ENCODE results near the gene EFHC1. TPM values are rescaled to one million over a fixed set of nuclear protein-coding genes. Genes with fewer than 3 reads are reported as not detected.

Gene EFHC1
- total and polyA plus RNA-seq, 2 of the 13 experiments (the other 11 are each of a cell fraction or from before 2014, with no cell fraction given) = 23.4 to 29.5 TPM

- peak; percentile 25; the same call in 1 of the 2 replicates for TF ChIP-seq ZNF687 (CRISPR knock-in tag; IDR thresholded peaks at IDR 0.05)
Measured at GRCh38 chr6:52522151-52522626, 102.0 kb downstream of the EFHC1 start (continued).

GRCh38 chr6:52522655-52523054 is 102.5 kb downstream of the EFHC1 start:
- DNase-seq (ENCODE audit: low spot score) = no peak
- peaks cover 50% of the 10 kb centered on the region for H3K79me2 ChIP-seq (ENCODE audit: insufficient read depth, low read length)
- no peaks in the 10 kb centered on the region for H3K9me3 ChIP-seq (ENCODE audit: low read length)
- FAIRE-seq = peak; percentile 46
- TF ChIP-seq ZBTB38 (CRISPR knock-in tag; IDR thresholded peaks at IDR 0.05) = peak; percentile 37; the same call in 1 of the 2 replicates
- 0 out of 2 replicates have a peak, but pooled peaks have one; percentile 24 for TF ChIP-seq ZNF605 (CRISPR knock-in tag; IDR thresholded peaks at IDR 0.05)
- no peak for TF ChIP-seq TCF7 (IDR thresholded peaks at IDR 0.05; ENCODE audit: low read depth)
- no peak for TF ChIP-seq ZNF34 (CRISPR knock-in tag; IDR thresholded peaks at IDR 0.05; ENCODE audit: borderline replicate concordance)
- peak; percentile 26; the same call in 1 of the 2 replicates for TF ChIP-seq FOSL2 (CRISPR knock-in tag; IDR thresholded peaks at IDR 0.05)
- 0 out of 2 replicates have a peak, but pooled peaks have one; percentile 29 for TF ChIP-seq ZBTB33 (CRISPR knock-in tag; IDR thresholded peaks at IDR 0.05)
- H2AFZ ChIP-seq (ENCODE audit: low read length) = no peak overlapping the region
- WGBS (ENCODE audit: low lambda C conversion rate) = 89% methylated on average over 3 of the region's 3 CpGs
- no peak overlapping the region for H3K4me3 ChIP-seq (replicated peaks in 1 of 3; ENCODE audit: insufficient read depth in 1 of 3, low read depth in 2 of 3, low read length in 3 of 3)
- ChIA-PET POLR2A (interaction anchor here (2.2 kb wide), 1 partner anchor 21 kb away, joined by 8 read pairs; no protein-coding TSS in a partner anchor), CTCF (ENCODE audit: low intra/inter-chr PET ratio, low total read pairs) (no interaction called here)
- in situ Hi-C loops (cut with HindIII; ENCODE audit: extremely low pct_ligation_motif_present, low pct_unique_long_range_greater_than_20kb) (no loop called here), intact Hi-C loops (cut with micrococcal nuclease; ENCODE audit: unreplicated experiment) (no loop called here)
- no peaks in the 10 kb centered on the region for H3K27me3 ChIP-seq (ENCODE audit: control insufficient read depth in 1 of 2, insufficient read depth in 2 of 2, low read length in 2 of 2)
- H3K9ac ChIP-seq (ENCODE audit: insufficient read depth, low read depth, low read length) = no peak overlapping the region
- H3K36me3 ChIP-seq (replicated peaks in 1 of 2; ENCODE audit: control insufficient read depth in 1 of 2, insufficient read depth in 2 of 2, low read length in 2 of 2) = peaks cover 8 to 45% of the 10 kb centered on the region in 2 experiments
- H3K27ac ChIP-seq (ENCODE audit: extremely low read length, insufficient read depth, low read length) = peak overlapping the region; percentile 26
- H3K4me2 ChIP-seq (ENCODE audit: low read depth, low read length) = no peak overlapping the region
- H4K20me1 ChIP-seq (ENCODE audit: insufficient read depth, low read length) = 0 out of 2 replicates have a peak, but pooled peaks cover 3% of the 10 kb centered on the region
- H3K4me1 ChIP-seq (ENCODE audit: insufficient read depth, low read length) = peaks cover 52% of the 10 kb centered on the region
- BruUV-seq (replicated peaks) = no TSS peak
- no peak for ATAC-seq
